HepG2 (cell line): ENCODE results near the gene MAPK8. TPM values are rescaled to one million over a fixed set of nuclear protein-coding genes. Genes with fewer than 3 reads are reported as not detected.

Experiments
- CCAR2 ChIP-seq: fragments of 200-400 bp; formaldehyde crosslinking; optimal IDR thresholded peaks from 2 replicates; pipeline ENCODE3; 2018; ENCODE audit warnings: low read depth, mild to moderate bottlenecking, low read length, moderate library complexity
- FOXP4 ChIP-seq: sonication (generic); formaldehyde crosslinking; IDR thresholded peaks from 2 replicates; pipeline ENCODE4 v1.4.0; 2020; ENCODE audit warnings: missing genetic modification reagents
- JUND ChIP-seq: sonication (generic); formaldehyde crosslinking; IDR thresholded peaks from 2 replicates; pipeline ENCODE4 v1.8.0; 2022; ENCODE audit warnings: mild to moderate bottlenecking, missing genetic modification reagents
- NBN ChIP-seq: fragments of 450-650 bp; conservative IDR thresholded peaks from 2 replicates; pipeline ENCODE4 v1.6.1; 2017
- NFE2 ChIP-seq: sonication (generic); formaldehyde crosslinking; IDR thresholded peaks from 2 replicates; pipeline ENCODE4 v1.4.0; 2020; ENCODE audit warnings: missing genetic modification reagents
- SIX4 ChIP-seq: sonication (generic); formaldehyde crosslinking; IDR thresholded peaks from 2 replicates; pipeline ENCODE4 v1.4.0; 2020; ENCODE audit warnings: missing genetic modification reagents
- ZC3H4 ChIP-seq: sonication (generic); formaldehyde crosslinking; IDR thresholded peaks from 2 replicates; pipeline ENCODE4 v1.4.0; 2020; ENCODE audit warnings: missing genetic modification reagents, borderline replicate concordance
- ZGPAT ChIP-seq: IDR thresholded peaks from 2 replicates; pipeline ENCODE4 v1.6.1; 2016; ENCODE audit warnings: mild to moderate bottlenecking
- ZNF280D ChIP-seq: sonication (generic); formaldehyde crosslinking; IDR thresholded peaks from 2 replicates; pipeline ENCODE4 v1.5.1; 2020; ENCODE audit warnings: mild to moderate bottlenecking, missing genetic modification reagents
- ZNF431 ChIP-seq: sonication (generic); formaldehyde crosslinking; IDR thresholded peaks from 2 replicates; pipeline ENCODE4 v1.9.0; 2022; ENCODE audit warnings: missing genetic modification reagents, low read depth, mild to moderate bottlenecking, borderline replicate concordance
- ZNF589 ChIP-seq: sonication (generic); formaldehyde crosslinking; conservative IDR thresholded peaks from 2 replicates; pipeline ENCODE4 v1.8.0; 2022; ENCODE audit warnings: mild to moderate bottlenecking, moderate library complexity, missing genetic modification reagents
- ZNF777 ChIP-seq: sonication (generic); formaldehyde crosslinking; IDR thresholded peaks from 2 replicates; pipeline ENCODE4 v1.4.0; 2020; ENCODE audit warnings: missing genetic modification reagents
- ZSCAN31 ChIP-seq: sonication (generic); formaldehyde crosslinking; IDR thresholded peaks from 2 replicates; pipeline ENCODE4 v1.5.0; 2020; ENCODE audit warnings: low read depth, mild to moderate bottlenecking, missing genetic modification reagents
- polyA plus RNA-seq, 8 experiments: library from polyadenylated mRNA; depleted of rRNA in 3 of 8; stranded (reverse) in 7 of 8; unstranded in 1 of 8; fragments of >200 nt; fragmentation: Illumina TruSeq in 4 of 8; extraction: Trizol in 4 of 8; gene quantifications; 2 replicates each; pipeline versions ENCODE4 v1.2.1 to v1.2.3, GENCODE V29; 2011 to 2016; ENCODE audit warnings: low read depth in 4 of 8, missing spikeins in 1 of 8, mixed read lengths in 1 of 8; ENCODE audit not compliant: insufficient read depth in 1 of 8
- total RNA-seq, 5 experiments: library from RNA; depleted of rRNA; stranded (reverse); fragments of >200 nt; fragmentation: Illumina TruSeq; extraction: Trizol; gene quantifications; 2 replicates each; pipeline ENCODE4 v1.2.3, GENCODE V29; 2016; ENCODE audit warnings: low read depth in 1 of 5
- TF ChIP-seq, protein P1 (sequence below): sonication (generic); formaldehyde crosslinking; IDR thresholded peaks from 2 replicates; pipeline ENCODE4 v1.8.0; 2022; ENCODE audit warnings: mild to moderate bottlenecking, missing genetic modification reagents
- TF ChIP-seq, protein P2 (sequence below): sonication (generic); formaldehyde crosslinking; IDR thresholded peaks from 2 replicates; pipeline ENCODE4 v1.4.0; 2020; ENCODE audit warnings: missing genetic modification reagents
- TF ChIP-seq, protein P3 (sequence below): sonication (generic); formaldehyde crosslinking; conservative IDR thresholded peaks from 2 replicates; pipeline ENCODE4 v1.5.0; 2020; ENCODE audit warnings: missing genetic modification reagents
- TF ChIP-seq, protein P4 (sequence below): sonication (generic); formaldehyde crosslinking; IDR thresholded peaks from 2 replicates; pipeline ENCODE4 v1.4.0; 2020; ENCODE audit warnings: mild to moderate bottlenecking, missing genetic modification reagents, borderline replicate concordance

MAPK8 gene
- total and polyA plus RNA-seq, 2 of the 13 experiments (the other 11 are each of a cell fraction or from before 2014, with no cell fraction given), result 41.6 to 47.3 TPM

- TF ChIP-seq, protein P1, sequence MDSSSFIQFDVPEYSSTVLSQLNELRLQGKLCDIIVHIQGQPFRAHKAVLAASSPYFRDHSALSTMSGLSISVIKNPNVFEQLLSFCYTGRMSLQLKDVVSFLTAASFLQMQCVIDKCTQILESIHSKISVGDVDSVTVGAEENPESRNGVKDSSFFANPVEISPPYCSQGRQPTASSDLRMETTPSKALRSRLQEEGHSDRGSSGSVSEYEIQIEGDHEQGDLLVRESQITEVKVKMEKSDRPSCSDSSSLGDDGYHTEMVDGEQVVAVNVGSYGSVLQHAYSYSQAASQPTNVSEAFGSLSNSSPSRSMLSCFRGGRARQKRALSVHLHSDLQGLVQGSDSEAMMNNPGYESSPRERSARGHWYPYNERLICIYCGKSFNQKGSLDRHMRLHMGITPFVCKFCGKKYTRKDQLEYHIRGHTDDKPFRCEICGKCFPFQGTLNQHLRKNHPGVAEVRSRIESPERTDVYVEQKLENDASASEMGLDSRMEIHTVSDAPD (CRISPR knock-in tag), result no peak
- TF ChIP-seq ZNF431 (CRISPR knock-in tag) (peak; percentile 88), JUND (CRISPR knock-in tag) (no peak), ZNF280D (CRISPR knock-in tag) (peak; percentile 66; the same call in 1 of the 2 replicates), ZNF589 (CRISPR knock-in tag) (peak; percentile 94), ZC3H4 (CRISPR knock-in tag) (no peak), ZNF777 (CRISPR knock-in tag) (peak; percentile 83), SIX4 (CRISPR knock-in tag) (no peak), ZSCAN31 (CRISPR knock-in tag) (peak; percentile 77; the same call in 1 of the 2 replicates), FOXP4 (CRISPR knock-in tag) (no peak; the same call in 1 of the 2 replicates), CCAR2 (no peak), NFE2 (CRISPR knock-in tag) (no peak), ZGPAT (CRISPR knock-in tag) (peak; percentile 66), NBN (no peak)
- TF ChIP-seq, protein P2, sequence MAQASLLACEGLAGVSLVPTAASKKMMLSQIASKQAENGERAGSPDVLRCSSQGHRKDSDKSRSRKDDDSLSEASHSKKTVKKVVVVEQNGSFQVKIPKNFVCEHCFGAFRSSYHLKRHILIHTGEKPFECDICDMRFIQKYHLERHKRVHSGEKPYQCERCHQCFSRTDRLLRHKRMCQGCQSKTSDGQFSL (CRISPR knock-in tag), result 0 out of 2 replicates have a peak, but pooled peaks have one; percentile 50
- TF ChIP-seq, protein P3, sequence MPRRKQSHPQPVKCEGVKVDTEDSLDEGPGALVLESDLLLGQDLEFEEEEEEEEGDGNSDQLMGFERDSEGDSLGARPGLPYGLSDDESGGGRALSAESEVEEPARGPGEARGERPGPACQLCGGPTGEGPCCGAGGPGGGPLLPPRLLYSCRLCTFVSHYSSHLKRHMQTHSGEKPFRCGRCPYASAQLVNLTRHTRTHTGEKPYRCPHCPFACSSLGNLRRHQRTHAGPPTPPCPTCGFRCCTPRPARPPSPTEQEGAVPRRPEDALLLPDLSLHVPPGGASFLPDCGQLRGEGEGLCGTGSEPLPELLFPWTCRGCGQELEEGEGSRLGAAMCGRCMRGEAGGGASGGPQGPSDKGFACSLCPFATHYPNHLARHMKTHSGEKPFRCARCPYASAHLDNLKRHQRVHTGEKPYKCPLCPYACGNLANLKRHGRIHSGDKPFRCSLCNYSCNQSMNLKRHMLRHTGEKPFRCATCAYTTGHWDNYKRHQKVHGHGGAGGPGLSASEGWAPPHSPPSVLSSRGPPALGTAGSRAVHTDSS (CRISPR knock-in tag), result no peak
- TF ChIP-seq, protein P4, sequence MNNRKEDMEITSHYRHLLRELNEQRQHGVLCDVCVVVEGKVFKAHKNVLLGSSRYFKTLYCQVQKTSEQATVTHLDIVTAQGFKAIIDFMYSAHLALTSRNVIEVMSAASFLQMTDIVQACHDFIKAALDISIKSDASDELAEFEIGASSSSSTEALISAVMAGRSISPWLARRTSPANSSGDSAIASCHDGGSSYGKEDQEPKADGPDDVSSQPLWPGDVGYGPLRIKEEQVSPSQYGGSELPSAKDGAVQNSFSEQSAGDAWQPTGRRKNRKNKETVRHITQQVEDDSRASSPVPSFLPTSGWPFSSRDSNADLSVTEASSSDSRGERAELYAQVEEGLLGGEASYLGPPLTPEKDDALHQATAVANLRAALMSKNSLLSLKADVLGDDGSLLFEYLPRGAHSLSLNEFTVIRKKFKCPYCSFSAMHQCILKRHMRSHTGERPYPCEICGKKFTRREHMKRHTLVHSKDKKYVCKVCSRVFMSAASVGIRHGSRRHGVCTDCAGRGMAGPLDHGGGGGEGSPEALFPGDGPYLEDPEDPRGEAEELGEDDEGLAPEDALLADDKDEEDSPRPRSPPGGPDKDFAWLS (CRISPR knock-in tag), result no peak
These were observed at the start of gene MAPK8 (continued) for GRCh38 chr10:48306265-48306869.
